ENCODE measurements around the gene ROPN1L.

The ROPN1L gene

GRCh38 chr5:10431415-10431814 is 10.3 kb upstream of the ROPN1L start:
- H3K36me3 ChIP-seq (ENCODE audit: insufficient read depth, low read length): peaks cover 64% of the 10 kb centered on the region
- no peaks in the 10 kb centered on the region for H3K4me1 ChIP-seq (ENCODE audit: insufficient read depth, low read length)
- no peak overlapping the region for H3K4me3 ChIP-seq (ENCODE audit: low read depth in 1 of 2, low read length in 2 of 2)
- no peak overlapping the region for H3K27ac ChIP-seq (ENCODE audit: low read depth, low read length)
- H3K27me3 ChIP-seq (ENCODE audit: control insufficient read depth in 1 of 2, insufficient read depth in 2 of 2, low read length in 2 of 2): no peaks in the 10 kb centered on the region
- H3K9ac ChIP-seq (ENCODE audit: low read length): no peak overlapping the region
- H3K9me3 ChIP-seq (ENCODE audit: low read length): no peaks in the 10 kb centered on the region

GRCh38 chr5:10432059-10433008 is 9.3 kb upstream of the ROPN1L start:
- H3K4me3 ChIP-seq (ENCODE audit: low read depth in 1 of 2, low read length in 2 of 2): no peak overlapping the region
- no peaks in the 10 kb centered on the region for H3K27me3 ChIP-seq (ENCODE audit: control insufficient read depth in 1 of 2, insufficient read depth in 2 of 2, low read length in 2 of 2)
- H3K9me3 ChIP-seq (ENCODE audit: low read length): no peaks in the 10 kb centered on the region
- H3K27ac ChIP-seq (ENCODE audit: low read depth, low read length): no peak overlapping the region
- no peak overlapping the region for H3K9ac ChIP-seq (ENCODE audit: low read length)
- H3K36me3 ChIP-seq (ENCODE audit: insufficient read depth, low read length): peaks cover 55% of the 10 kb centered on the region
- H3K4me1 ChIP-seq (ENCODE audit: insufficient read depth, low read length): no peaks in the 10 kb centered on the region

GRCh38 chr5:10434392-10434791 is 7.3 kb upstream of the ROPN1L start:
- no peaks in the 10 kb centered on the region for H3K27me3 ChIP-seq (ENCODE audit: control insufficient read depth in 1 of 2, insufficient read depth in 2 of 2, low read length in 2 of 2)
- no peaks in the 10 kb centered on the region for H3K4me1 ChIP-seq (ENCODE audit: insufficient read depth, low read length)
- H3K9ac ChIP-seq (ENCODE audit: low read length): no peak overlapping the region
- peaks cover 56% of the 10 kb centered on the region for H3K36me3 ChIP-seq (ENCODE audit: insufficient read depth, low read length)
- H3K9me3 ChIP-seq (ENCODE audit: low read length): no peaks in the 10 kb centered on the region
- no peak overlapping the region for H3K27ac ChIP-seq (ENCODE audit: low read depth, low read length)
- H3K4me3 ChIP-seq (ENCODE audit: low read depth in 1 of 2, low read length in 2 of 2): no peak overlapping the region

- Histone ChIP-seq H3K27ac (ENCODE audit: low read depth, low read length) (no peak overlapping the region), H3K27me3 (ENCODE audit: control insufficient read depth in 1 of 2, insufficient read depth in 2 of 2, low read length in 2 of 2) (no peaks in the 10 kb centered on the region), H3K9me3 (ENCODE audit: low read length) (no peaks in the 10 kb centered on the region), H3K4me1 (ENCODE audit: insufficient read depth, low read length) (peaks cover 8% of the 10 kb centered on the region), H3K36me3 (ENCODE audit: insufficient read depth, low read length) (peaks cover 25% of the 10 kb centered on the region), H3K4me3 (ENCODE audit: low read depth in 1 of 2, low read length in 2 of 2) (no peak overlapping the region), H3K9ac (ENCODE audit: low read length) (no peak overlapping the region)
These were observed 3.4 kb upstream of the ROPN1L start for GRCh38 chr5:10438301-10438700.

GRCh38 chr5:10439692-10440091 is 2.0 kb upstream of the ROPN1L start:
- peaks cover 14% of the 10 kb centered on the region for H3K36me3 ChIP-seq (ENCODE audit: insufficient read depth, low read length)
- no peak overlapping the region for H3K9ac ChIP-seq (ENCODE audit: low read length)
- H3K9me3 ChIP-seq (ENCODE audit: low read length): no peaks in the 10 kb centered on the region
- no peak overlapping the region for H3K4me3 ChIP-seq (ENCODE audit: low read depth in 1 of 2, low read length in 2 of 2)
- no peaks in the 10 kb centered on the region for H3K27me3 ChIP-seq (ENCODE audit: control insufficient read depth in 1 of 2, insufficient read depth in 2 of 2, low read length in 2 of 2)
- no peak overlapping the region for H3K27ac ChIP-seq (ENCODE audit: low read depth, low read length)
- H3K4me1 ChIP-seq (ENCODE audit: insufficient read depth, low read length): peaks cover 8% of the 10 kb centered on the region

- peak overlapping the region; percentile 68 to 83 for H3K4me3 ChIP-seq (ENCODE audit: low read depth in 1 of 2, low read length in 2 of 2)
- H3K27ac ChIP-seq (ENCODE audit: low read depth, low read length): no peak overlapping the region
- H3K9ac ChIP-seq (ENCODE audit: low read length): no peak overlapping the region
These were observed 1.2 kb upstream of the ROPN1L start for GRCh38 chr5:10440367-10440990.

GRCh38 chr5:10441992-10442435 is 335 bp downstream of the ROPN1L start:
- Histone ChIP-seq H3K4me1 (ENCODE audit: insufficient read depth, low read length) (peaks cover 8% of the 10 kb centered on the region), H3K27me3 (ENCODE audit: control insufficient read depth in 1 of 2, insufficient read depth in 2 of 2, low read length in 2 of 2) (no peaks in the 10 kb centered on the region), H3K9ac (ENCODE audit: low read length) (no peak overlapping the region), H3K4me3 (ENCODE audit: low read depth in 1 of 2, low read length in 2 of 2) (peak overlapping the region; percentile 68 to 83), H3K36me3 (ENCODE audit: insufficient read depth, low read length) (peaks cover 13% of the 10 kb centered on the region), H3K27ac (ENCODE audit: low read depth, low read length) (no peak overlapping the region), H3K9me3 (ENCODE audit: low read length) (no peaks in the 10 kb centered on the region)

More at GRCh38 chr5:10440367-10440990, 1.2 kb upstream of the ROPN1L start:
- no peaks in the 10 kb centered on the region for H3K9me3 ChIP-seq (ENCODE audit: low read length)
- H3K4me1 ChIP-seq (ENCODE audit: insufficient read depth, low read length): peaks cover 8% of the 10 kb centered on the region
- no peaks in the 10 kb centered on the region for H3K27me3 ChIP-seq (ENCODE audit: control insufficient read depth in 1 of 2, insufficient read depth in 2 of 2, low read length in 2 of 2)
- peaks cover 13% of the 10 kb centered on the region for H3K36me3 ChIP-seq (ENCODE audit: insufficient read depth, low read length)

GRCh38 chr5:10442576-10442975 is 897 bp downstream of the ROPN1L start:
- Histone ChIP-seq H3K9me3 (ENCODE audit: low read length) (no peaks in the 10 kb centered on the region), H3K27me3 (ENCODE audit: control insufficient read depth in 1 of 2, insufficient read depth in 2 of 2, low read length in 2 of 2) (no peaks in the 10 kb centered on the region), H3K9ac (ENCODE audit: low read length) (no peak overlapping the region), H3K27ac (ENCODE audit: low read depth, low read length) (no peak overlapping the region), H3K4me3 (ENCODE audit: low read depth in 1 of 2, low read length in 2 of 2) (peak overlapping the region in 1 of 2 donors; percentile 83), H3K4me1 (ENCODE audit: insufficient read depth, low read length) (peaks cover 8% of the 10 kb centered on the region), H3K36me3 (ENCODE audit: insufficient read depth, low read length) (peaks cover 13% of the 10 kb centered on the region)

- Histone ChIP-seq H3K27me3 (ENCODE audit: control insufficient read depth in 1 of 2, insufficient read depth in 2 of 2, low read length in 2 of 2) (no peaks in the 10 kb centered on the region), H3K9ac (ENCODE audit: low read length) (no peak overlapping the region), H3K4me1 (ENCODE audit: insufficient read depth, low read length) (peaks cover 8% of the 10 kb centered on the region), H3K27ac (ENCODE audit: low read depth, low read length) (no peak overlapping the region), H3K4me3 (ENCODE audit: low read depth in 1 of 2, low read length in 2 of 2) (no peak overlapping the region), H3K9me3 (ENCODE audit: low read length) (no peaks in the 10 kb centered on the region), H3K36me3 (ENCODE audit: insufficient read depth, low read length) (no peaks in the 10 kb centered on the region)
These were observed 3.7 kb downstream of the ROPN1L start for GRCh38 chr5:10445352-10445751.

- H3K4me3 ChIP-seq (ENCODE audit: low read depth in 1 of 2, low read length in 2 of 2): no peak overlapping the region
- H3K9ac ChIP-seq (ENCODE audit: low read length): no peak overlapping the region
- peaks cover 8% of the 10 kb centered on the region for H3K4me1 ChIP-seq (ENCODE audit: insufficient read depth, low read length)
- no peaks in the 10 kb centered on the region for H3K36me3 ChIP-seq (ENCODE audit: insufficient read depth, low read length)
- H3K27me3 ChIP-seq (ENCODE audit: control insufficient read depth in 1 of 2, insufficient read depth in 2 of 2, low read length in 2 of 2): no peaks in the 10 kb centered on the region
- H3K27ac ChIP-seq (ENCODE audit: low read depth, low read length): no peak overlapping the region
- no peaks in the 10 kb centered on the region for H3K9me3 ChIP-seq (ENCODE audit: low read length)
These were observed 4.8 kb downstream of the ROPN1L start for GRCh38 chr5:10446490-10446889.

- no peaks in the 10 kb centered on the region for H3K9me3 ChIP-seq (ENCODE audit: low read length)
- H3K4me3 ChIP-seq (ENCODE audit: low read depth in 1 of 2, low read length in 2 of 2): no peak overlapping the region
- no peak overlapping the region for H3K27ac ChIP-seq (ENCODE audit: low read depth, low read length)
- H3K36me3 ChIP-seq (ENCODE audit: insufficient read depth, low read length): no peaks in the 10 kb centered on the region
- no peak overlapping the region for H3K9ac ChIP-seq (ENCODE audit: low read length)
- H3K4me1 ChIP-seq (ENCODE audit: insufficient read depth, low read length): peaks cover 8% of the 10 kb centered on the region
- no peaks in the 10 kb centered on the region for H3K27me3 ChIP-seq (ENCODE audit: control insufficient read depth in 1 of 2, insufficient read depth in 2 of 2, low read length in 2 of 2)
These were observed 5.4 kb downstream of the ROPN1L start for GRCh38 chr5:10447041-10447440.

All from muscle layer of colon (tissue), 2 donors.